Colonic mucosa (tissue), 4 donors: Measurements from ENCODE around the gene MTA2. TPM values are rescaled to one million over a fixed set of nuclear protein-coding genes. Genes with fewer than 3 reads are reported as not detected.
"Not testable (repeated sequence)": the region's sequence is repeated elsewhere in the genome, so short reads cannot be mapped to it uniquely, and the experiment has no call there.

Experiments used
- DNase-seq: peaks from one replicate; pipeline ENCODE4 v3.0.0-alpha.2; 2020
- H3K27ac ChIP-seq: fragments of 200-600 bp; one replicate; pipeline ENCODE4 v1.8.0; 2021
- H3K27me3 ChIP-seq: fragments of 200-600 bp; one replicate; pipeline ENCODE4 v1.8.0; 2021
- H3K36me3 ChIP-seq: fragments of 200-600 bp; one replicate; pipeline ENCODE4 v1.8.0; 2021
- H3K4me1 ChIP-seq: fragments of 200-600 bp; one replicate; pipeline ENCODE4 v1.8.0; 2021; ENCODE audit warnings: mild to moderate bottlenecking
- H3K4me3 ChIP-seq: fragments of 200-600 bp; one replicate; pipeline ENCODE4 v1.8.0; 2021
- H3K9ac ChIP-seq, 2 donors: one replicate each; pipeline ENCODE4 v1.7.0; 2013; ENCODE audit warnings: control low read depth in 2 of 2, low read depth in 2 of 2, low read length in 2 of 2
- H3K9me3 ChIP-seq: fragments of 200-600 bp; one replicate; pipeline ENCODE4 v1.8.0; 2021
- CTCF ChIP-seq: fragments of 200-600 bp; IDR thresholded peaks from one replicate; pipeline ENCODE4 v1.8.0; 2022; ENCODE audit warnings: antibody characterized with exemption, mild to moderate bottlenecking
- intact Hi-C: fragments of 100-400 bp; cut with DNase I; formaldehyde crosslinking; loops from one replicate; pipeline ENCODE4 v1.14.1; 2022
- total RNA-seq, 2 donors: library from RNA; stranded (reverse); fragmentation: NEBNext Ultra II Directional in 1 of 2; extraction: Animal tissue kit (Norgen Biotek cat#: 25700) in 1 of 2; gene quantifications; one replicate each; pipeline ENCODE4 v1.2.1, GENCODE V29; 2021
- donor health status: healthy.
- donor health status: DM: no; HTN: no; CAD: no.
- donor health status: DM: no; HTN: no; CAD: no.

MTA2 gene
- total RNA-seq, 2 donors from 2014 or later = 91.0 to 133 TPM

DNA sequence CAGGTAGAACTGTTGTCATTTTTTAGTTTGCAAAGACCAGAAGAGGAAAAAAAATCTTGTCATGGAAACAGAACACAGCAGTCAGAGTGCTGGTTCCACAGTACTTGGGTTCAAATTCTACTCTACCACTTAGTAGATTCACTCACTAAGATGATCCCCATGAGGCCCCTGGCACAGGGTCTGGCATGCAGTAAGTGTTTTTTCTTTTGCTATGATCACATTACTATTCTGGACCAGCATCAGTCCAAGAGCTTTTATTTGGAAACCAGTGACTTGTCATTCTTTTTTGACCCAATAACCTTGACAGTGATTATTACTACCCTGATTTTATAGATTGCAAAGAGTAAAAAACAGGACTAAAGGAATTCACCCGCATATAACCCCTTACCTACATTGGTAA, 32.1 kb downstream of the MTA2 start:
- DNase-seq = no peak
- H3K27me3 ChIP-seq = no peaks in the 10 kb centered on the region
- no peaks in the 10 kb centered on the region for H3K4me1 ChIP-seq
- no peak overlapping the region for H3K4me3 ChIP-seq
- no peaks in the 10 kb centered on the region for H3K9me3 ChIP-seq
- H3K36me3 ChIP-seq = peaks cover 10% of the 10 kb centered on the region
- no peak for TF ChIP-seq CTCF
- no peak overlapping the region for H3K9ac ChIP-seq
- H3K27ac ChIP-seq = no peak overlapping the region
- intact Hi-C loops = no loop called here

DNA sequence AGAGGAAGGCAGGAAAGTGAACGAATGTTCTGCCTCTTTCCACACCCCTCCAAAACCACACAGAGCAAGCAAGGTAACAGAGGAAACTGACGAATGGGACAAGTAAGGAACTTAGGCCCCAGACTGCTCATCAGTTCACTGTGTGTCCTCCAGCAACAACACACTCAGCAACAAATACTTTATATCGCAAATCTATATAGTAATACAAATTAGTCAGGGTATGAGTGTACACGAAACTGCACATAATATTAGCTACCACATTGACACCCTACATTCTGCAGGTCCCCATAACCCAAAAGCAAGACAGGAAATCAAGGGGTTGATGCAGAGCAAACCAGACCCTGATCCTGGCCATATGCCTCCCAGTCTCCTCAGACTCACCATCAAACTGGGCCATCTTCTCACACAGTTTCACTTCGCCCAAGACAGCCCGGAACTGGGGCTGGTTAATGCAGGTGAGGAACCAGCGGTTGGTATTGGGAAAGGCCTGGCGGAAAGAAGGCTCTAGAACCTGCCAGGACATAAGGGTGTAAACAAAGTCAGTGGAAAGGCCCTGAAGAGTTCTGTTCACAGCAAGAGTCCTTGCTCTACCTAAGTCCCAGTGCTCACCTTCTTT, 34.5 kb downstream of the MTA2 start:
- intact Hi-C loops = no loop called here
- Histone ChIP-seq H3K4me1 (no peaks in the 10 kb centered on the region), H3K27ac (no peak overlapping the region), H3K9ac (no peak overlapping the region), H3K9me3 (no peaks in the 10 kb centered on the region), H3K27me3 (no peaks in the 10 kb centered on the region), H3K4me3 (no peak overlapping the region), H3K36me3 (peaks cover 10% of the 10 kb centered on the region)
- TF ChIP-seq CTCF = no peak
- no peak for DNase-seq

GRCh38 chr11:62566247-62566646, 35.4 kb downstream of the MTA2 start:
- no peak for TF ChIP-seq CTCF
- no peaks in the 10 kb centered on the region for H3K9me3 ChIP-seq
- H3K4me1 ChIP-seq = no peaks in the 10 kb centered on the region
- H3K9ac ChIP-seq = no peak overlapping the region
- no peak overlapping the region for H3K4me3 ChIP-seq
- no peak overlapping the region for H3K27ac ChIP-seq
- intact Hi-C loops = no loop called here
- no peaks in the 10 kb centered on the region for H3K27me3 ChIP-seq
- no peak for DNase-seq
- peaks cover 10% of the 10 kb centered on the region for H3K36me3 ChIP-seq

DNA sequence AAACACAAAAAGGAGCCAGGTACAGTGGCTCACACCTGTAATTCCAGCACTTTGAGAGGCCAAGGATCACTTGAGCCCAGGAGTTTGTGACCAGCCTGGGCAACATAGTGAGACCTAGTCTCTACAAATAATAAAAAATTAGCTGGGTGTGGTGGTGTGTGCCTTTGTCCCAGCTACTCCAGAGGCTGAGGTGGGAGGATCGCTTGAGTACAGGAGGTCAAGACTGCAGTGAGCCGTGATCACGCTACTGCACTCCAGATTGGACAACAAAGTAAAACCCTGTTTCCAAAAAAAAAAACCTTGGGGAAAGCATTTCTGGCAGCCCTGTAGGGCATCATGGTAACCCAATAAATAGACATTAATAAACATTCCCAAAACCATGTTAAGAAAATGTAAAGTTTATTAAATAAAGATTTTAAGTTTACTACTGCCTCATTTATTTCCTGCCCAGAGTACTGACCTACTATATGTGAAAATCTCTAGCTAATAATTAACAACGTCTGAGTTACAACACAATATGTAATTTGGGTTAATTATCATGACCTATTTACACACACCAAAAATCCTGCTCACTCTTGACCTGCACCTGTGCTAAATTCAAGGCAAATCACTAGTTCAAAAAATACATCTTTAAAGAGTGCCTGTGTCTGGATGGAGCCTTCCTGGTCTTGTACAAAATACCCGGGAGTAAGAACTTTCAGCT, 36.4 kb downstream of the MTA2 start:
- intact Hi-C loops = no loop called here
- no peak for TF ChIP-seq CTCF
- H3K27ac ChIP-seq = no peak overlapping the region
- no peak overlapping the region for H3K9ac ChIP-seq
- H3K4me3 ChIP-seq = no peak overlapping the region
- H3K36me3 ChIP-seq = peaks cover 10% of the 10 kb centered on the region
- no peaks in the 10 kb centered on the region for H3K4me1 ChIP-seq
- no peak for DNase-seq
- H3K9me3 ChIP-seq = no peaks in the 10 kb centered on the region
- no peaks in the 10 kb centered on the region for H3K27me3 ChIP-seq

GRCh38 chr11:62561677-62562230, 39.9 kb downstream of the MTA2 start:
- not testable (repeated sequence) for H3K27ac ChIP-seq, H3K9ac ChIP-seq
- intact Hi-C loops = loop anchor here (5.0 kb wide), 2 partner anchors 64 to 139 kb away; no protein-coding TSS in a partner anchor

More at GRCh38 chr11:62561677-62562230, 39.9 kb downstream of the MTA2 start:
- H3K27me3 ChIP-seq, H3K4me3 ChIP-seq, DNase-seq, H3K9me3 ChIP-seq, H3K4me1 ChIP-seq: not testable (repeated sequence)
- peaks cover 20% of the 10 kb centered on the region for H3K36me3 ChIP-seq
